Spinal cord (tissue), 10 donors: ENCODE data around the gene CNTFR. TPM values are rescaled to one million over a fixed set of nuclear protein-coding genes. Genes with fewer than 3 reads are reported as not detected.

Experiments used
- DNase-seq, 6 donors: peaks; one replicate each; pipeline versions ENCODE4 v3.0.0 to v3.0.0-alpha.2; 2013 to 2015; ENCODE audit warnings: low spot score in 6 of 6, low read depth in 4 of 6
- H3K27ac ChIP-seq: one replicate; pipeline ENCODE4 v1.5.1; 2013; ENCODE audit warnings: low read depth, low read length, control low read depth
- H3K27me3 ChIP-seq: one replicate; pipeline ENCODE4 v1.6.1; 2013; ENCODE audit warnings: low read length; ENCODE audit not compliant: control insufficient read depth, insufficient read depth
- H3K36me3 ChIP-seq: one replicate; pipeline ENCODE4 v1.6.1; 2013; ENCODE audit warnings: low read length; ENCODE audit not compliant: control insufficient read depth, insufficient read depth
- H3K4me1 ChIP-seq: one replicate; pipeline ENCODE4 v1.6.1; 2013; ENCODE audit warnings: low read length; ENCODE audit not compliant: control insufficient read depth, insufficient read depth
- H3K4me3 ChIP-seq: one replicate; pipeline ENCODE4 v1.5.1; 2013; ENCODE audit warnings: low read depth, low read length, control low read depth
- H3K9me3 ChIP-seq: one replicate; pipeline ENCODE4 v1.6.1; 2013; ENCODE audit warnings: low read length; ENCODE audit not compliant: control insufficient read depth, insufficient read depth
- WGBS: methylation state at CpG from one replicate; pipeline ENCODE4 v1.1.5; 2013; ENCODE audit warnings: missing lambda C conversion rate; ENCODE audit not compliant: insufficient coverage; 5-methylcytosine and 5-hydroxymethylcytosine counted together
- polyA plus RNA-seq, 2 donors: library from polyadenylated mRNA; unstranded; fragments of 120-200 nt; gene quantifications; one replicate each; pipeline ENCODE4 v1.2.1, GENCODE V29; 2013; ENCODE audit not compliant: insufficient read length in 2 of 2
- total RNA-seq, 2 donors: library from RNA; depleted of rRNA in 1 of 2; stranded (reverse); fragments of 120-200 nt in 1 of 2; fragments of >200 nt in 1 of 2; gene quantifications; one replicate each; pipeline versions ENCODE4 v1.2.3 to v1.2.4, GENCODE V29; 2013 to 2014
- donor health status: healthy.

The CNTFR gene
- total and polyA plus RNA-seq, 4 donors: 9.6 to 110 (median 62.3) TPM

GRCh38 chr9:34620061-34620994, 30.8 kb upstream of the CNTFR start, which contains the start of gene DCTN3:
DCTN3 (minus strand) TSS chr9:34620495; CDS start chr9:34620464, 31 bp downstream.
- peaks cover 18% of the 10 kb centered on the region for H3K4me1 ChIP-seq
- 2% methylated on average over 41 of the region's 43 CpGs for WGBS
- H3K27ac ChIP-seq: peak within 1 kb of the TSS; percentile 35
- peaks cover 34% of the 10 kb centered on the region for H3K27me3 ChIP-seq
- H3K4me3 ChIP-seq: peak within 1 kb of the TSS; percentile 90
- H3K9me3 ChIP-seq: no peaks in the 10 kb centered on the region
- H3K36me3 ChIP-seq: peaks cover 25% of the 10 kb centered on the region
- DNase-seq: peak; percentile 88 to 99 (median 92)

DNA sequence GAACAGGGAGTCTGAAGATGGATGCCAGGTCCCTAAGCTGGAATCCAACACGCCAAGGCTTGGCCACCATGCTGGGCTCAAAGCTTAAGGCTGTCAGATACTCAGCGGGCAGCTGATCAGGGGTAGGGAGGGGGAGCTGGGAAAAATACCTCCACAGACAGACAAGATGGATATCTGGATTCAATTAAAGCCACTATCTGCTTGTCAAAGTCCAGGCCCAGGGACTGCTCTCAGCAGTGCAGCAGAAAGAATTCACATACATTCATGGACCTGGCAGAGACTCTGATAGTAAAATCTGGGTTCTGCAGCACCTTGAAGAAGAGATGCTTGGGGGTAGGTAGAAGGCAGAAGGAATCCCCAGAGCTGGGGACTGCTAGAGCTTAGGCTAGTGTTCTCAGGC, 25.6 kb upstream of the CNTFR start:
- no peak for DNase-seq
- Histone ChIP-seq H3K4me3 (no peak overlapping the region), H3K27me3 (no peaks in the 10 kb centered on the region), H3K4me1 (peaks cover 26% of the 10 kb centered on the region), H3K36me3 (peaks cover 49% of the 10 kb centered on the region), H3K9me3 (no peaks in the 10 kb centered on the region), H3K27ac (no peak overlapping the region)
- WGBS: 40% methylated on average over 1 of the region's 2 CpGs

DNA sequence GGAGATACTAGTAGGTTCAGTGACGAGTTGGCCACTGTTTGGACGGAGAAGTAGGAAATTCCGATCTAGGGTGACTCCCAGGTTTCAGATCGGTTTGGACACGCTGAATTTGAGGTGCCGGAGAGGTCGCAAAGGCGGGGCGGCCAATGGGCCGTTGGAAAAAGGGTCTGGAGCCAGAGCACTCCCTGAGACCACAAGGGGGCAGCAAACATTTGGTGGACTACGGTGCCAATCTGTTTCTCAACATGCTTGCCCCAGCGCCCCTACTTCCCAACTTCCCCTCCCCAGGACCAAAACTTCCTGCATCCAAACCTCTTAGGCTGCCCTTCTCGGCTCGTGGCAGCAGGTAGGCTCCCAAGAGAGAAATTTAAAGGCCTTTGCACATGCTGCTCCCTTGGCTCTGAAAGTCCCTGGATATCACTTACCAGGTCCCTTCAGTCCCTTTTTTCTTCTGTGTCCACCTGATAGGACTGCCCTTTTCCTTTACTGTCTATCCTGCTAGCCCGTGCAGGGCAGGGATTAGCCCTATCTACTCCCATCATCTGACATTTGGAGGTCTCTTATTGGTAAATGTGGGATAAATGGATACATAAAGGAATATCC, 23.4 kb upstream of the CNTFR start:
- Histone ChIP-seq H3K36me3 (peaks cover 47% of the 10 kb centered on the region), H3K9me3 (no peaks in the 10 kb centered on the region), H3K4me3 (peak overlapping the region; percentile 82), H3K4me1 (peaks cover 26% of the 10 kb centered on the region), H3K27me3 (no peaks in the 10 kb centered on the region), H3K27ac (peak overlapping the region; percentile 85)
- WGBS: under 1% methylated on average over 14 of the region's 15 CpGs
- peak in 3 of 6 donors; percentile 61 to 94 (median 93) for DNase-seq

- WGBS: under 1% methylated on average over 77 of the region's 77 CpGs
- peak within 1 kb of the TSS; percentile 85 for H3K27ac ChIP-seq
Measured at GRCh38 chr9:34611811-34612787, 22.6 kb upstream of the CNTFR start, which contains the start of gene RPP25L. RPP25L (minus strand) TSS chr9:34612097; CDS start chr9:34611296, 801 bp downstream.

DNA sequence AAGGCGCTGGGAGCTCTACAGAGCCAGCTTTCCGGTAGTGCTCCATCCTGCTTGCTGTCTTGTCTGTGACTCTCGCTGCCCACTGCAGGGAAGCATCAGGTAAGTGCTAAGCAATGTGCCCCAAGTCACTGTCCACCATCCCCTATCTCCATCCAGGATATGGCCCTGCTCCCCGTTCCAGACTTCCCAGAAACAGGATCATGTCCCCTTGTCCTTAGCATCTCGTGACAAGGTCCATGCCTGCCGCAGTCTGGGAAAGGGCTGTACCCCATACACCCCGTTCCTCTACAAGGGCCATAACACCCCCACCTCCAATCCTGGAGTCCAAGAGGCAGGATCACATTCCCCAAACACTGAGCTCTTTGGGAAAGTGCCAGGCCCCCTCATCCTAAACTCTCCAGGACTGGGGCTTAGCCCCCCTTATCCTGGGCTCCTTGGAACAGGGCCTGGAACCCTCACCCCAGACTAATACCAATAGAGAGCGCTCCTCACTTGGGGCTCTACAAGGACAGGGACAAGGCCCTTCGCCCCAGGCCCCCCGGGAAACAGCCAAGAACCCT, 21.8 kb upstream of the CNTFR start:
- 49% methylated on average over 10 of the region's 10 CpGs for WGBS
- peak in 1 of 6 donors; percentile 49 for DNase-seq
- Histone ChIP-seq H3K27me3 (no peaks in the 10 kb centered on the region), H3K4me1 (peaks cover 26% of the 10 kb centered on the region), H3K9me3 (no peaks in the 10 kb centered on the region), H3K27ac (peak overlapping the region; percentile 84), H3K4me3 (peak overlapping the region; percentile 82), H3K36me3 (peaks cover 34% of the 10 kb centered on the region)

More at GRCh38 chr9:34611811-34612787, 22.6 kb upstream of the CNTFR start, which contains the start of gene RPP25L:
- DNase-seq: peak; percentile 81 to 97 (median 87)
- Histone ChIP-seq H3K4me3 (peak within 1 kb of the TSS; percentile 82), H3K27me3 (no peaks in the 10 kb centered on the region), H3K4me1 (peaks cover 26% of the 10 kb centered on the region), H3K36me3 (peaks cover 42% of the 10 kb centered on the region), H3K9me3 (no peaks in the 10 kb centered on the region)

- Histone ChIP-seq H3K36me3 (peaks cover 27% of the 10 kb centered on the region), H3K4me1 (peaks cover 26% of the 10 kb centered on the region), H3K4me3 (peak overlapping the region; percentile 82), H3K27ac (no peak overlapping the region), H3K27me3 (no peaks in the 10 kb centered on the region), H3K9me3 (no peaks in the 10 kb centered on the region)
- 79% methylated on average over 20 of the region's 20 CpGs for WGBS
- no peak for DNase-seq
Measured at GRCh38 chr9:34610434-34611206, 21.1 kb upstream of the CNTFR start.

DNA sequence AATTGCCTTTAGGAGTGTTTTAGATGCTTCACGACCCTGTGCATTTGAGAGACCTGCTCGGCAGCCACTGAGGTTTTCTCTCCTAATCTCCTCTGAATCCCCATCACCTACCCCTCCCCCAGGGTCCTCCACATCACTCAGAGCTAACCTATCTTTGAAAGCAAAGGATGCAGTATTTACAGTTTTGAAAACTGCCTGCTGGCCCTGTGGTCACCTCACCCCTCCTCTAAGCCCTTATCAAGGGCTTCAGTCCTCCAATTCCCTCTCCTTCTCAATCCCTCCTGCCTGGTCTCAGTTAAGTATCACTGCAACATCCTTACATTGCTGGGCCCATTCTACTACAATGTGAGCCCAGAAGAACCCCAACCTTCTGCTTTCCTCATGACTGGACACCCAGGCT, 17.8 kb upstream of the CNTFR start:
- Histone ChIP-seq H3K4me1 (peaks cover 29% of the 10 kb centered on the region), H3K27ac (no peak overlapping the region)
- WGBS: 44% methylated on average over 2 of the region's 2 CpGs

DNA sequence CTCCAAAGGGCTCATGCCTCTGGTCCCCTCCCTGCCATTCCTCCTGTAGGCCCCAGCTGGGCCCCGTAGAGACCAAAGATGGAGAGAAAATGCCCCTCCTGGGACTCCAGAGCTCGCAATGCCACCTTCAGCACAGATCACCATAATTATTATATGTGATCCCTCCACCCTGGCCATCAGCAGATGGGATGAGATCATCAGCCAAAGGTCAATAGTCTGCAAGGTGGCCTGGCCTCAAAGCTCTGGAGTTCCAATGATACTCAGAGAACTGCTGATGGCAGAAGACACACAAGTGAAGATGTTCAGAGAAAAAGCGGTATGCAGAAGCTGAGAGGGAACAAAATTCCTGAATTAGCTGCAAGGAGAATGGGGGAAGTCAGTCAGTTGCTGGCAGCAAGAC, 17.4 kb upstream of the CNTFR start:
- H3K4me3 ChIP-seq: no peak overlapping the region
- 88% methylated on average over 1 of the region's 3 CpGs for WGBS

More for the DNA sequence above, 17.8 kb upstream of the CNTFR start:
- H3K27me3 ChIP-seq: no peaks in the 10 kb centered on the region
- peaks cover 7% of the 10 kb centered on the region for H3K36me3 ChIP-seq
- no peak overlapping the region for H3K4me3 ChIP-seq
- H3K9me3 ChIP-seq: no peaks in the 10 kb centered on the region
- no peak for DNase-seq

More for the DNA sequence above, 17.4 kb upstream of the CNTFR start:
- H3K4me1 ChIP-seq: peaks cover 30% of the 10 kb centered on the region
- no peaks in the 10 kb centered on the region for H3K27me3 ChIP-seq
- no peak overlapping the region for H3K27ac ChIP-seq
- peaks cover 7% of the 10 kb centered on the region for H3K36me3 ChIP-seq
- H3K9me3 ChIP-seq: no peaks in the 10 kb centered on the region
- DNase-seq: no peak
